ENCODE results near the gene KRTAP5-6.

- TF ChIP-seq CTCF (IDR thresholded peaks at IDR 0.05) (no peak), EZH2 (IDR thresholded peaks at IDR 0.05; ENCODE audit: borderline replicate concordance, insufficient read depth, low read depth, low read length, poor library complexity, severe bottlenecking) (no peak)
These were observed 2.8 kb downstream of the KRTAP5-6 start for GRCh38 chr11:1699771-1700170.

Measured in B cell (primary cell).